GM18951 (cell line): ENCODE measurements around the gene MAP2K7.

Source experiments
- POLR2A ChIP-seq: IDR thresholded peaks from 4 replicates; pipeline ENCODE4 v1.6.1; 2011; ENCODE audit warnings: mild to moderate bottlenecking; ENCODE audit not compliant: insufficient read length, insufficient read depth; ENCODE audit errors: extremely low read depth
- in situ Hi-C: fragments of 300-500 bp; cut with MboI; formaldehyde crosslinking; loops from one replicate; pipeline ENCODE4 v1.12.0; 2022; ENCODE audit warnings: low sequenced_read_pairs, mixed read lengths, inconsistent platforms; ENCODE audit not compliant: unreplicated experiment

MAP2K7 gene

GRCh38 chr19:7900931-7901330, 2.7 kb upstream of the MAP2K7 start:
- TF ChIP-seq POLR2A = no peak
- in situ Hi-C loops = no loop called here

GRCh38 chr19:7901337-7901736, 2.3 kb upstream of the MAP2K7 start:
- no peak for TF ChIP-seq POLR2A
- in situ Hi-C loops = no loop called here

- in situ Hi-C loops = no loop called here
- TF ChIP-seq POLR2A = no peak
Observed at GRCh38 chr19:7902796-7903243, 857 bp upstream of the MAP2K7 start.

DNA sequence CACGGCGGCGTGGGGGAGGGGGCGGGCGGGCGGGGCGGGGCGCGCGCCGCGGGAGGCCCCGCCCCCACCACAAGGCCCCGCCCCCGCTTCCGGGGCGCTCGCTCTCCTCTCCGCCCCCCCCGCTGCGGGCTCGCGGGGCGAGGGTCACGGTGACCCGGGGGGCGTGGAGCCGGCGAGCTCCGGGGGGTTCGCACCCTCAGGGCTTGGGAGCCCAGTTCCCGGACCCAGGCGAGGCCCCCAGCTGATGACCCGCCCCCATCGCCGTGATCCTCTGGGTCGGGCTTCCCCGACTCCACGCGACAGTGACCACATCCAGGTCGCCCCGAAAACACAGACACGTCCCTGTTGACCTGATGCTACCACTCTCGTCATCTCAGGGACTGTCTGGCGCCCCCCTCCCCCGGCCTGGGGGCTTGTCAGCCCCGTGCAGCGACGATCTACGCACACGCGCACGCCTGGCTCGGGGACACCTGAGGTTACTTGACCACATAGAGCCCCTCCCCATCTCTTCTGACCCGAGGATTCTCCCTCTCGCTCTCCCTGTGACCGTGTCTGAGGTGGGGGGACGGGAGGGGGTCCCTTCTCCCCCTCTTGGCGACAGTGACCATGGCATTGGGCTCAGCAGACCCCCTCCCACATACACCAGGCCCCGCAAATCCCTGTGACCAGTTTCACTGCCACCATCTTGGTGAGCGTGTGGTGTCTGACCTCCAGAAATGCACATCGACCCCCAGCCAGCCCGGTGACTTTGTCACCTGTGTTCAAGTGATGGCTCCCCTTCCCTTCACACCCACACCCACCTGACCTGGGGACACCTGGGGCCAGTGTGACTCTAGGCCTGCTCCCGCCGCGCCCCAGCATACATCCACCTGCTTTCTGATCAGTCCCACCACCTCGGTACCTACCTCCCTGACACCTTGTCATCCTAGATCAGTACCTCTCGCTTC, 670 bp downstream of the MAP2K7 start:
- TF ChIP-seq POLR2A = no peak
- in situ Hi-C loops = no loop called here

DNA sequence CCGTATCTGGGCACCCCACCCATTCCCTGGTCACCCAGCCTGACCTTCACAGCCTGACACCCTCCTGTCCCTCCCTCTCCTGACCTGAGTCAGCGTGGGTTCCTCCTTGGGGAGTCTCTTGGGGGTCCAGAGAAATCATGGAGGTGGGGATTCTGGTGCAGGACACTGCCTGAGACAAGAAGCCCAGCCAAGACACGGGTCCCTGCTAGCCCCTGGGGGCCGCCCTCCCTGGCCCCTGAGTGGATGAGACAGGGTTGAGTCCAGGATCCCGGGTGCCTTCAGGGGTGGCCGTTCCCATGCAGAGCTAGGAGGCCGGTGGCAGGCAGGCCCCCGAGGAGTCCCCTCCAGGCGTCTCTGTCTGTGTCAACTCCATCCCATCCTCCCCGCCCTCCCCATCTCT, 1.6 kb downstream of the MAP2K7 start:
- in situ Hi-C loops = no loop called here
- no peak for TF ChIP-seq POLR2A

GRCh38 chr19:7905859-7906258, 2.2 kb downstream of the MAP2K7 start:
- TF ChIP-seq POLR2A = no peak
- in situ Hi-C loops = no loop called here

- TF ChIP-seq POLR2A = no peak
- in situ Hi-C loops = no loop called here
Observed at GRCh38 chr19:7907122-7907521, 3.4 kb downstream of the MAP2K7 start.

DNA sequence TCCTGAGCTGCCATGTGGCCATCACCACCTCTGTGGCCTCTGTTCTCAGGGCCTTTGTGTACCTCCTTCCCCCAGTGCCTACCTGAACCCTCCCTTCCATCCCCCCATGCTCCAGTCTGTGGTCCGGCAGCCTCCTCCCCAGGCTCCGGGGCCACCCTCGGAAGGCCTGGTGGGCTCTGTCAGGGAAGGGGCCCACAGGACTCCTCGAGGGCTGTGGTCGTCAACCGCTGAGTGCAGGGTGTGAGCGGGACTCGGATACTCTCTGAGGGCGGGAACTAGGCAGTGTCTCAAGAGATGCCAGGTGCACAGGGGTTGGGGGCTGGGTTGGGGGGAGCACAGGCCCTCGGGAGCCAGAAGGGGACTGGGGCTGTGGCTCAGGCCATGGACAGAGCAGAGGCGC, 3.9 kb downstream of the MAP2K7 start:
- TF ChIP-seq POLR2A = no peak
- in situ Hi-C loops = no loop called here

- in situ Hi-C loops = no loop called here
- no peak for TF ChIP-seq POLR2A
Observed at GRCh38 chr19:7908078-7908699, 4.5 kb downstream of the MAP2K7 start.

GRCh38 chr19:7908742-7909461, 5.2 kb downstream of the MAP2K7 start:
- TF ChIP-seq POLR2A = no peak
- in situ Hi-C loops = no loop called here

GRCh38 chr19:7909471-7910067, 5.9 kb downstream of the MAP2K7 start:
- in situ Hi-C loops = no loop called here
- TF ChIP-seq POLR2A = no peak

- in situ Hi-C loops = no loop called here
- no peak for TF ChIP-seq POLR2A
Observed at GRCh38 chr19:7910321-7911161, 6.9 kb downstream of the MAP2K7 start.
